HepG2 (cell line): ENCODE measurements around the gene OR5V1.

Experiments used
- EED ChIP-seq: sonication (generic); formaldehyde crosslinking; IDR thresholded peaks from 2 replicates; pipeline ENCODE4 v1.5.0; 2020; ENCODE audit warnings: mild to moderate bottlenecking, missing genetic modification reagents
- NR1H2 ChIP-seq: sonication (generic); formaldehyde crosslinking; IDR thresholded peaks from 2 replicates; pipeline ENCODE4 v1.8.1; 2022; ENCODE audit warnings: low read depth, missing genetic modification reagents, borderline replicate concordance
- SNAPC5 ChIP-seq: sonication (generic); formaldehyde crosslinking; IDR thresholded peaks from 2 replicates; pipeline ENCODE4 v1.8.1; 2023; ENCODE audit warnings: mild to moderate bottlenecking, missing genetic modification reagents, borderline replicate concordance
- ZNF12 ChIP-seq: sonication (generic); formaldehyde crosslinking; IDR thresholded peaks from 2 replicates; pipeline ENCODE4 v1.5.0; 2020; ENCODE audit warnings: missing genetic modification reagents
- ZNF674 ChIP-seq: sonication (generic); formaldehyde crosslinking; IDR thresholded peaks from 2 replicates; pipeline ENCODE4 v1.5.0; 2020; ENCODE audit warnings: low read depth, mild to moderate bottlenecking, missing genetic modification reagents

GRCh38 chr6:29395331-29395730 is 26.7 kb upstream of the OR5V1 start, which contains the start of gene OR12D2:
- TF ChIP-seq EED (no peak), ZNF674 (CRISPR knock-in tag) (no peak), NR1H2 (no peak), SNAPC5 (CRISPR knock-in tag) (no peak), ZNF12 (CRISPR knock-in tag) (no peak)
